ENCODE results near the gene SCUBE1.

- TF ChIP-seq CTCF (IDR thresholded peaks at IDR 0.05 in 2 of 3, conservative IDR thresholded peaks at IDR 0.05 in 1 of 3; ENCODE audit: borderline replicate concordance in 1 of 3, insufficient read depth in 1 of 3, low read depth in 2 of 3, low read length in 2 of 3) (peak; percentile 72 to 98 (median 96); a peak in 5 of 6 replicates), POLR2A (IDR thresholded peaks at IDR 0.05; ENCODE audit: borderline replicate concordance, extremely low read depth, insufficient read depth, insufficient read length) (no peak), ATF3 (IDR thresholded peaks at IDR 0.05) (no peak), POLR2AphosphoS5 (IDR thresholded peaks at IDR 0.05; ENCODE audit: low read depth, low read length) (no peak), RAD21 (IDR thresholded peaks at IDR 0.05; ENCODE audit: low read depth) (peak; percentile 90), EZH2 (IDR thresholded peaks at IDR 0.05) (no peak), REST (IDR thresholded peaks at IDR 0.05; ENCODE audit: low read depth) (no peak), SIN3A (IDR thresholded peaks at IDR 0.05; ENCODE audit: low read depth) (no peak), CEBPB (IDR thresholded peaks at IDR 0.05; ENCODE audit: low read depth) (no peak), ZNF274 (IDR thresholded peaks at IDR 0.05; ENCODE audit: low read depth, low read length) (no peak), TCF7L2 (IDR thresholded peaks at IDR 0.05; ENCODE audit: borderline replicate concordance, extremely low read depth, insufficient read depth, insufficient read length) (no peak), ELF1 (IDR thresholded peaks at IDR 0.05; ENCODE audit: borderline replicate concordance, low read depth) (no peak), SP1 (IDR thresholded peaks at IDR 0.05; ENCODE audit: low read depth) (no peak), EGR1 (IDR thresholded peaks at IDR 0.05; ENCODE audit: low read depth) (no peak)
These were observed 45.3 kb upstream of the SCUBE1 start for GRCh38 chr22:43388420-43388851.

Data from HCT116 (cell line).